HCT116 (cell line): Measurements from ENCODE around the gene CD200R1L. TPM values are rescaled to one million over a fixed set of nuclear protein-coding genes. Genes with fewer than 3 reads are reported as not detected.
A peak's percentile ranks its signal among the peaks of the same experiment; 100 is the strongest.

ENCODE experiments used
- ATAC-seq: fragments of 200-7000 bp; cut with Tn5 transposase; 2 replicates; pipeline ENCODE4 v1.9.1; 2020; ENCODE audit warnings: mild to moderate bottlenecking, moderate library complexity
- BruUV-seq: library from RNA; stranded (reverse); fragments of 400-500 nt; replicated peaks from 2 replicates; lab custom pipeline; 2021; lab: Mats Ljungman, UMichigan
- CTCF ChIA-PET: fragments of 300-600 bp; sonication (Branson Sonifier 250); formaldehyde crosslinking; loops from one replicate; lab custom pipeline; 2021; ENCODE audit warnings: antibody characterized with exemption; lab: Charles Lee
- POLR2A ChIA-PET: fragments of 300-600, 350-600 bp; sonication (Branson Sonifier 250); formaldehyde crosslinking; loops from one replicate; lab custom pipeline; 2021; ENCODE audit warnings: antibody characterized with exemption; lab: Charles Lee
- RAD21 ChIA-PET, 2 experiments: fragments of 300-600 bp; sonication (Branson Sonifier 250); formaldehyde crosslinking; loops; one replicate each; lab custom pipeline; 2023; ENCODE audit warnings: low total read pairs in 2 of 2; ENCODE audit not compliant: uncharacterized antibody in 2 of 2, unreplicated experiment in 2 of 2, low non-redundant PET in 1 of 2; lab: Charles Lee
- DNase-seq: peaks from one replicate; pipeline ENCODE4 v3.0.0-alpha.2; 2010; ENCODE audit warnings: low read depth, low spot score
- H2AFZ ChIP-seq: fragments of 200-600 bp; shearing (Covaris generic), sonication (generic); 2 replicates; pipeline ENCODE4 v1.6.1; 2017; ENCODE audit warnings: low read depth, mixed run types, mixed read lengths, antibody characterized with exemption, low read length; ENCODE audit not compliant: poor library complexity, severe bottlenecking
- H3K27ac ChIP-seq: 2 replicates; pipeline ENCODE4 v1.5.1; 2012; ENCODE audit warnings: low read depth, low read length
- H3K27me3 ChIP-seq: fragments of 200-600 bp; sonication (generic); 2 replicates; pipeline ENCODE4 v1.6.1; 2016; ENCODE audit warnings: mixed run types, low read length, mixed read lengths; ENCODE audit not compliant: insufficient read depth
- H3K36me3 ChIP-seq, 2 experiments: fragments of 200-500 bp in 1 of 2; fragments of 200-600 bp in 1 of 2; sonication (Bioruptor generic) in 1 of 2; sonication (generic) in 1 of 2; 2 replicates each; pipeline versions ENCODE4 v1.5.1 to v1.6.1; 2014 to 2016; ENCODE audit warnings: low read length in 2 of 2, inconsistent platforms in 1 of 2, mixed read lengths in 1 of 2, mixed run types in 1 of 2; ENCODE audit not compliant: insufficient read depth in 2 of 2, control insufficient read depth in 1 of 2
- H3K4me1 ChIP-seq, 2 experiments: fragments of 200-600 bp in 1 of 2; sonication (generic) in 1 of 2; 2 replicates each; pipeline versions ENCODE4 v1.5.1 to v1.6.1; 2012 to 2017; ENCODE audit warnings: low read length in 2 of 2, inconsistent platforms in 1 of 2, mild to moderate bottlenecking in 1 of 2, mixed read lengths in 1 of 2, mixed run types in 1 of 2, moderate library complexity in 1 of 2; ENCODE audit not compliant: insufficient read depth in 2 of 2, control insufficient read depth in 1 of 2
- H3K4me2 ChIP-seq: fragments of 200-600 bp; sonication (generic); 2 replicates; pipeline ENCODE4 v1.6.1; 2017; ENCODE audit warnings: mixed run types, low read length, mixed read lengths
- H3K4me3 ChIP-seq, 2 experiments: fragments of 200-600 bp in 1 of 2; sonication (generic) in 1 of 2; replicated peaks in 1 of 2; 2 replicates each; pipeline ENCODE4 v1.5.1; 2011 to 2016; ENCODE audit warnings: low read length in 2 of 2, control low read depth in 1 of 2, low read depth in 1 of 2, mild to moderate bottlenecking in 1 of 2, mixed read lengths in 1 of 2, mixed run types in 1 of 2
- H3K79me2 ChIP-seq: fragments of 200-600 bp; sonication (generic); 2 replicates; pipeline ENCODE4 v1.6.1; 2017; ENCODE audit warnings: mild to moderate bottlenecking, mixed run types, low read length, moderate library complexity, mixed read lengths; ENCODE audit not compliant: insufficient read depth
- H3K9ac ChIP-seq: fragments of 200-600 bp; sonication (generic); 2 replicates; pipeline ENCODE4 v1.6.1; 2016; ENCODE audit warnings: low read length, mixed read lengths
- H3K9me2 ChIP-seq: fragments of 200-600 bp; sonication (generic), shearing (Covaris generic); 2 replicates; pipeline ENCODE4 v1.6.1; 2017; ENCODE audit warnings: mixed run types, mild to moderate bottlenecking, moderate library complexity; ENCODE audit not compliant: insufficient read depth
- H3K9me3 ChIP-seq, 2 experiments: fragments of 200-500 bp in 1 of 2; fragments of 200-600 bp in 1 of 2; sonication (Bioruptor generic) in 1 of 2; sonication (generic) in 1 of 2; 2 replicates each; pipeline ENCODE4 v1.6.1; 2014 to 2017; ENCODE audit warnings: low read length in 2 of 2, mixed read lengths in 2 of 2, inconsistent platforms in 1 of 2, low read depth in 1 of 2, mild to moderate bottlenecking in 1 of 2, mixed run types in 1 of 2, moderate library complexity in 1 of 2; ENCODE audit not compliant: control insufficient read depth in 1 of 2, insufficient read depth in 1 of 2
- H4K20me1 ChIP-seq: fragments of 200-600 bp; sonication (generic), shearing (Covaris generic); 2 replicates; pipeline ENCODE4 v1.6.1; 2017; ENCODE audit warnings: mixed run types, mild to moderate bottlenecking, moderate library complexity; ENCODE audit not compliant: insufficient read depth
- CEBPB ChIP-seq: IDR thresholded peaks from 2 replicates; pipeline ENCODE4 v1.6.1; 2012; ENCODE audit warnings: low read depth
- ELF1 ChIP-seq: IDR thresholded peaks from 2 replicates; pipeline ENCODE4 v1.6.1; 2012; ENCODE audit warnings: low read depth, borderline replicate concordance
- EZH2 ChIP-seq: fragments of 200-600 bp; sonication (generic); IDR thresholded peaks from 2 replicates; pipeline ENCODE4 v1.6.1; 2017; ENCODE audit warnings: antibody characterized with exemption, mixed run types
- EZH2phosphoT487 ChIP-seq: fragments of 200-600 bp; IDR thresholded peaks from 2 replicates; pipeline ENCODE4 v1.6.1; 2018; ENCODE audit warnings: antibody characterized with exemption, borderline replicate concordance
- FOSL1 ChIP-seq: IDR thresholded peaks from 2 replicates; pipeline ENCODE4 v1.6.1; 2012; ENCODE audit warnings: low read depth
- JUND ChIP-seq: IDR thresholded peaks from 2 replicates; pipeline ENCODE4 v1.6.1; 2012
- POLR2A ChIP-seq: IDR thresholded peaks from 2 replicates; pipeline ENCODE4 v1.7.0; 2011; ENCODE audit warnings: borderline replicate concordance; ENCODE audit not compliant: insufficient read depth, insufficient read length; ENCODE audit errors: extremely low read depth
- POLR2AphosphoS5 ChIP-seq: IDR thresholded peaks from 2 replicates; pipeline ENCODE4 v1.6.1; 2011; ENCODE audit warnings: mild to moderate bottlenecking, low read depth, low read length, moderate library complexity
- RAD21 ChIP-seq: IDR thresholded peaks from 2 replicates; pipeline ENCODE4 v1.6.1; 2012; ENCODE audit warnings: low read depth, mild to moderate bottlenecking
- SRF ChIP-seq: IDR thresholded peaks from 2 replicates; pipeline ENCODE4 v1.6.1; 2012; ENCODE audit warnings: low read depth
- TCF7L2 ChIP-seq: IDR thresholded peaks from 2 replicates; pipeline ENCODE4 v1.7.0; 2011; ENCODE audit warnings: borderline replicate concordance, inconsistent platforms; ENCODE audit not compliant: insufficient read depth, insufficient read length; ENCODE audit errors: extremely low read depth
- YY1 ChIP-seq: IDR thresholded peaks from 2 replicates; pipeline ENCODE4 v1.6.1; 2011; ENCODE audit warnings: low read length, low read depth, moderate library complexity, mild to moderate bottlenecking; ENCODE audit not compliant: insufficient replicate concordance; ENCODE audit errors: extremely low read depth
- ZFX ChIP-seq: fragments of 450-650 bp; IDR thresholded peaks from 2 replicates; pipeline ENCODE4 v1.6.1; 2017
- ZNF274 ChIP-seq: fragments of 200-500 bp; sonication (Bioruptor generic); IDR thresholded peaks from 2 replicates; pipeline ENCODE4 v1.6.1; 2014; ENCODE audit warnings: mild to moderate bottlenecking, low read depth, low read length, inconsistent platforms
- intact Hi-C: fragments of 100-400 bp; cut with micrococcal nuclease; formaldehyde crosslinking; loops from 2 replicates; pipeline ENCODE4 v1.10.0; 2022
- total RNA-seq: library from RNA; stranded (reverse); gene quantifications from one replicate; pipeline ENCODE4 v1.2.1, GENCODE V29; 2021; ENCODE audit not compliant: unreplicated experiment
- TF ChIP-seq, protein P1 (sequence below), 3 experiments: fragments of 200-600 bp in 1 of 3; sonication (generic) in 1 of 3; IDR thresholded peaks in 2 of 3; conservative IDR thresholded peaks in 1 of 3; 2 replicates each; pipeline ENCODE4 v1.5.1; 2012 to 2017; ENCODE audit warnings: low read depth in 2 of 3, low read length in 2 of 3, antibody characterized with exemption in 1 of 3, borderline replicate concordance in 1 of 3, control low read depth in 1 of 3, mild to moderate bottlenecking in 1 of 3, mixed read lengths in 1 of 3, mixed run types in 1 of 3, moderate library complexity in 1 of 3; ENCODE audit not compliant: insufficient read depth in 1 of 3
- TF ChIP-seq, protein P2 (sequence below): IDR thresholded peaks from 2 replicates; pipeline ENCODE4 v1.6.1; 2012
- TF ChIP-seq, protein P3 (sequence below): IDR thresholded peaks from 2 replicates; pipeline ENCODE4 v1.6.1; 2012

Gene CD200R1L
- total RNA-seq, 1 experiment from 2014 or later, result not detected

DNA sequence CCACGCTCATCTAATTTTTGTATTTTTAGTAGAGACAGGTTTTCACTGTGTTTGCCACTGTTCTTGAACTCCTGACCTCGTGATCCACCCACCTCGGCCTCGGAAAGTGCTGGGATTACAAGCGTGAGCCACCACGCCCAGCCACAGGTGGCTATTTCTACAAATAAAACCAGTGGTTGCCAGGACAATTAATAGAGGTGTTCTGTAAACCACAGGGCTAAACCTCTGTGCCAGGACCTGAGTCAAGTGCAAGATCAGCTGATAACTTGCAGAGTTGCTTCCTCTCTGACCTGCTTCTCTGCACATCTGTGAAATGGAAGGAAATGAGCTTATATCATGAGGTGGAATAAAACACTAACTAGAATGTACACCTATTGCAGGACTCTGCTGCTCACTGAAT lies 72.8 kb downstream of the CD200R1L start:
- CTCF ChIA-PET, result no interaction called here
- POLR2A ChIA-PET, result no interaction called here
- ATAC-seq (no peak; the same call in 1 of the 2 replicates), DNase-seq (no peak)
- peaks cover 0 to 12% of the 10 kb centered on the region in 2 experiments; a peak in 3 of 4 replicates for H3K4me1 ChIP-seq
- no peak overlapping the region for H3K9ac ChIP-seq
- no TSS peak for BruUV-seq
- H3K27me3 ChIP-seq, result no peaks in the 10 kb centered on the region
- RAD21 ChIA-PET, result no interaction called here
- no peak overlapping the region for H3K27ac ChIP-seq
- no peak overlapping the region for H2AFZ ChIP-seq
- no peak overlapping the region for H3K4me3 ChIP-seq
- no peaks in the 10 kb centered on the region for H3K36me3 ChIP-seq
- H3K4me2 ChIP-seq, result peak overlapping the region; percentile 33; the same call in 1 of the 2 replicates
- H4K20me1 ChIP-seq, result no peaks in the 10 kb centered on the region
- no peaks in the 10 kb centered on the region for H3K9me3 ChIP-seq
- no peaks in the 10 kb centered on the region for H3K9me2 ChIP-seq
- intact Hi-C loops, result no loop called here
- no peaks in the 10 kb centered on the region for H3K79me2 ChIP-seq
- no peak for TF ChIP-seq SRF
- TF ChIP-seq POLR2AphosphoS5, result no peak
- TF ChIP-seq EZH2, result no peak
- no peak for TF ChIP-seq RAD21
- TF ChIP-seq ZFX, result no peak
- no peak for TF ChIP-seq FOSL1
- TF ChIP-seq JUND, result no peak
- no peak for TF ChIP-seq CEBPB
- TF ChIP-seq POLR2A, result no peak
- no peak for TF ChIP-seq EZH2phosphoT487
- TF ChIP-seq TCF7L2, result no peak
- TF ChIP-seq, protein P1, sequence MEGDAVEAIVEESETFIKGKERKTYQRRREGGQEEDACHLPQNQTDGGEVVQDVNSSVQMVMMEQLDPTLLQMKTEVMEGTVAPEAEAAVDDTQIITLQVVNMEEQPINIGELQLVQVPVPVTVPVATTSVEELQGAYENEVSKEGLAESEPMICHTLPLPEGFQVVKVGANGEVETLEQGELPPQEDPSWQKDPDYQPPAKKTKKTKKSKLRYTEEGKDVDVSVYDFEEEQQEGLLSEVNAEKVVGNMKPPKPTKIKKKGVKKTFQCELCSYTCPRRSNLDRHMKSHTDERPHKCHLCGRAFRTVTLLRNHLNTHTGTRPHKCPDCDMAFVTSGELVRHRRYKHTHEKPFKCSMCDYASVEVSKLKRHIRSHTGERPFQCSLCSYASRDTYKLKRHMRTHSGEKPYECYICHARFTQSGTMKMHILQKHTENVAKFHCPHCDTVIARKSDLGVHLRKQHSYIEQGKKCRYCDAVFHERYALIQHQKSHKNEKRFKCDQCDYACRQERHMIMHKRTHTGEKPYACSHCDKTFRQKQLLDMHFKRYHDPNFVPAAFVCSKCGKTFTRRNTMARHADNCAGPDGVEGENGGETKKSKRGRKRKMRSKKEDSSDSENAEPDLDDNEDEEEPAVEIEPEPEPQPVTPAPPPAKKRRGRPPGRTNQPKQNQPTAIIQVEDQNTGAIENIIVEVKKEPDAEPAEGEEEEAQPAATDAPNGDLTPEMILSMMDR (IDR thresholded peaks at IDR 0.05 in 2 of 3, conservative IDR thresholded peaks at IDR 0.05 in 1 of 3; ENCODE audit: borderline replicate concordance in 1 of 3, insufficient read depth in 1 of 3, low read depth in 2 of 3, low read length in 2 of 3), result no peak
- TF ChIP-seq, protein P2, sequence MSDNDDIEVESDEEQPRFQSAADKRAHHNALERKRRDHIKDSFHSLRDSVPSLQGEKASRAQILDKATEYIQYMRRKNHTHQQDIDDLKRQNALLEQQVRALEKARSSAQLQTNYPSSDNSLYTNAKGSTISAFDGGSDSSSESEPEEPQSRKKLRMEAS, result no peak
- no peak for TF ChIP-seq ZNF274
- TF ChIP-seq ELF1, result no peak
- TF ChIP-seq, protein P3, sequence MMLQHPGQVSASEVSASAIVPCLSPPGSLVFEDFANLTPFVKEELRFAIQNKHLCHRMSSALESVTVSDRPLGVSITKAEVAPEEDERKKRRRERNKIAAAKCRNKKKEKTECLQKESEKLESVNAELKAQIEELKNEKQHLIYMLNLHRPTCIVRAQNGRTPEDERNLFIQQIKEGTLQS, result no peak
- TF ChIP-seq YY1, result no peak
- TF ChIP-seq, all 23 proteins: peak for 0
